HepG2 (cell line): ENCODE data around the gene OR6B1. TPM values are rescaled to one million over a fixed set of nuclear protein-coding genes. Genes with fewer than 3 reads are reported as not detected.

Experiments used
- ATAC-seq: fragments of 200-7000 bp; cut with Tn5 transposase; 3 replicates; pipeline ENCODE4 v1.9.1; 2020; ENCODE audit warnings: mild to moderate bottlenecking, moderate library complexity
- BruUV-seq: library from RNA; stranded (reverse); fragments of 400-500 nt; replicated peaks from 2 replicates; lab custom pipeline; 2021; lab: Mats Ljungman, UMichigan
- CTCF ChIA-PET: fragments of 300-600 bp; formaldehyde crosslinking; extraction: SDS; loops from one replicate; lab custom pipeline; 2021; ENCODE audit warnings: low total read pairs, inconsistent platforms, low intra/inter-chr PET ratio; lab: Yijun Ruan, JAX
- POLR2A ChIA-PET: fragments of 350-600 bp; sonication (Branson Sonifier 250); formaldehyde crosslinking; loops from one replicate; lab custom pipeline; 2020; ENCODE audit warnings: antibody characterized with exemption, inconsistent platforms; lab: Yijun Ruan, JAX
- DNase-seq: peaks from one replicate; pipeline ENCODE4 v3.0.0-alpha.2; 2015; ENCODE audit warnings: low spot score
- FAIRE-seq: peaks from 3 replicates; lab custom pipeline; 2011; peaks lifted over from hg19 to GRCh38; lab: Jason Lieb, UNC
- H2AFZ ChIP-seq: one replicate; pipeline ENCODE4 v1.6.1; 2011; ENCODE audit warnings: low read length, inconsistent platforms
- H3K27ac ChIP-seq: fragments of 300-600 bp; 3 replicates; pipeline ENCODE4 v1.8.0; 2011; ENCODE audit warnings: mixed run types, mild to moderate bottlenecking, mixed read lengths, low read length, inconsistent platforms; ENCODE audit not compliant: insufficient read depth; ENCODE audit errors: extremely low read length
- H3K27me3 ChIP-seq, 2 experiments: fragments of 200-600 bp in 1 of 2; 2 replicates in 1 of 2; 3 replicates in 1 of 2; pipeline versions ENCODE4 v1.6.0 to v1.8.0; 2011; ENCODE audit warnings: low read length in 2 of 2, mild to moderate bottlenecking in 2 of 2, moderate library complexity in 2 of 2, inconsistent platforms in 1 of 2; ENCODE audit not compliant: insufficient read depth in 2 of 2, control insufficient read depth in 1 of 2
- H3K36me3 ChIP-seq, 2 experiments: fragments of 200-600 bp in 1 of 2; replicated peaks in 1 of 2; 2 replicates in 1 of 2; 3 replicates in 1 of 2; pipeline versions ENCODE4 v1.5.1 to v1.8.0; 2011; ENCODE audit warnings: low read length in 2 of 2, inconsistent platforms in 1 of 2; ENCODE audit not compliant: insufficient read depth in 2 of 2, control insufficient read depth in 1 of 2
- H3K4me1 ChIP-seq: 2 replicates; pipeline ENCODE4 v1.5.1; 2012; ENCODE audit warnings: low read length, inconsistent platforms; ENCODE audit not compliant: insufficient read depth
- H3K4me2 ChIP-seq: 2 replicates; pipeline ENCODE4 v1.6.0; 2011; ENCODE audit warnings: low read depth, low read length, inconsistent platforms
- H3K4me3 ChIP-seq, 3 experiments: fragments of 200-600 bp in 1 of 3; sonication (generic), shearing (Covaris generic) in 1 of 3; replicated peaks in 1 of 3; 2 replicates each; pipeline ENCODE4 v1.5.1; 2011 to 2016; ENCODE audit warnings: low read length in 3 of 3, inconsistent platforms in 2 of 3, low read depth in 2 of 3, mild to moderate bottlenecking in 2 of 3, control low read depth in 1 of 3, mixed read lengths in 1 of 3; ENCODE audit not compliant: insufficient read depth in 1 of 3
- H3K79me2 ChIP-seq: one replicate; pipeline ENCODE4 v1.6.1; 2011; ENCODE audit warnings: low read length, inconsistent platforms; ENCODE audit not compliant: insufficient read depth
- H3K9ac ChIP-seq: 2 replicates; pipeline ENCODE4 v1.6.0; 2011; ENCODE audit warnings: mild to moderate bottlenecking, low read depth, low read length, inconsistent platforms; ENCODE audit not compliant: insufficient read depth
- H3K9me3 ChIP-seq: 2 replicates; pipeline ENCODE4 v1.5.1; 2012; ENCODE audit warnings: mild to moderate bottlenecking, low read length
- H4K20me1 ChIP-seq: 2 replicates; pipeline ENCODE4 v1.6.0; 2011; ENCODE audit warnings: inconsistent platforms, mild to moderate bottlenecking, low read length, moderate library complexity; ENCODE audit not compliant: insufficient read depth
- ARID2 ChIP-seq: sonication (generic); formaldehyde crosslinking; IDR thresholded peaks from 2 replicates; pipeline ENCODE4 v1.8.1; 2022; ENCODE audit warnings: mild to moderate bottlenecking, missing genetic modification reagents, borderline replicate concordance
- CEBPZ ChIP-seq: IDR thresholded peaks from 2 replicates; pipeline ENCODE4 v1.6.1; 2012; ENCODE audit warnings: low read length, improper control_type of control experiment
- MYPOP ChIP-seq: sonication (generic); formaldehyde crosslinking; IDR thresholded peaks from 2 replicates; pipeline ENCODE4 v1.8.1; 2023; ENCODE audit warnings: mild to moderate bottlenecking, moderate library complexity, missing genetic modification reagents
- PHF5A ChIP-seq: IDR thresholded peaks from one replicate; pipeline ENCODE4 v1.6.1; 2018; ENCODE audit warnings: low read depth, missing genetic modification reagents; ENCODE audit not compliant: unreplicated experiment
- RFX5 ChIP-seq: IDR thresholded peaks from 2 replicates; pipeline ENCODE4 v1.6.1; 2011; ENCODE audit warnings: low read depth, low read length, improper control_type of control experiment
- SIN3A ChIP-seq: IDR thresholded peaks from 2 replicates; pipeline ENCODE4 v1.6.1; 2011; ENCODE audit warnings: low read depth, mild to moderate bottlenecking, control low read depth, low read length, borderline replicate concordance
- ZFP36L2 ChIP-seq: sonication (generic); formaldehyde crosslinking; IDR thresholded peaks from 2 replicates; pipeline ENCODE4 v1.4.0; 2020; ENCODE audit warnings: missing genetic modification reagents
- ZNF275 ChIP-seq: sonication (generic); formaldehyde crosslinking; IDR thresholded peaks from 2 replicates; pipeline ENCODE4 v1.8.0; 2022; ENCODE audit warnings: missing genetic modification reagents, mild to moderate bottlenecking, inconsistent platforms, borderline replicate concordance
- ZNF335 ChIP-seq: sonication (generic); formaldehyde crosslinking; IDR thresholded peaks from 2 replicates; pipeline ENCODE4 v1.4.0; 2020; ENCODE audit warnings: missing genetic modification reagents
- ZNF878 ChIP-seq: sonication (generic); formaldehyde crosslinking; IDR thresholded peaks from 2 replicates; pipeline ENCODE4 v1.8.1; 2023; ENCODE audit warnings: mild to moderate bottlenecking, missing genetic modification reagents, moderate library complexity
- WGBS: methylation state at CpG from one replicate; pipeline ENCODE4 v1.1.6; 2017; ENCODE audit warnings: low lambda C conversion rate; 5-methylcytosine and 5-hydroxymethylcytosine counted together
- in situ Hi-C: cut with HindIII; loops from 2 replicates; pipeline ENCODE4 v1.10.0; 2017; ENCODE audit warnings: low pct_unique_long_range_greater_than_20kb; ENCODE audit not compliant: extremely low pct_ligation_motif_present
- intact Hi-C: fragments of 100-400 bp; cut with micrococcal nuclease; formaldehyde crosslinking; loops from one replicate; pipeline ENCODE4 v1.10.0; 2022; ENCODE audit not compliant: unreplicated experiment
- polyA plus RNA-seq, 8 experiments: library from polyadenylated mRNA; depleted of rRNA in 3 of 8; stranded (reverse) in 7 of 8; unstranded in 1 of 8; fragments of >200 nt; fragmentation: Illumina TruSeq in 4 of 8; extraction: Trizol in 4 of 8; gene quantifications; 2 replicates each; pipeline versions ENCODE4 v1.2.1 to v1.2.3, GENCODE V29; 2011 to 2016; ENCODE audit warnings: low read depth in 4 of 8, missing spikeins in 1 of 8, mixed read lengths in 1 of 8; ENCODE audit not compliant: insufficient read depth in 1 of 8
- total RNA-seq, 5 experiments: library from RNA; depleted of rRNA; stranded (reverse); fragments of >200 nt; fragmentation: Illumina TruSeq; extraction: Trizol; gene quantifications; 2 replicates each; pipeline ENCODE4 v1.2.3, GENCODE V29; 2016; ENCODE audit warnings: low read depth in 1 of 5

OR6B1 gene
- total and polyA plus RNA-seq, 2 of the 13 experiments (the other 11 are each of a cell fraction or from before 2014, with no cell fraction given) = 0.18 TPM; not detected in 1

GRCh38 chr7:144026203-144026883 lies 26.2 kb downstream of the OR6B1 start:
- 36% methylated on average over 4 of the region's 4 CpGs for WGBS
- H3K36me3 ChIP-seq = no peaks in the 10 kb centered on the region
- no peak overlapping the region for H3K27ac ChIP-seq
- in situ Hi-C loops (no loop called here), intact Hi-C loops (no loop called here)
- BruUV-seq = no TSS peak
- H3K79me2 ChIP-seq = no peaks in the 10 kb centered on the region
- no peak overlapping the region for H3K4me2 ChIP-seq
- H3K4me3 ChIP-seq = no peak overlapping the region
- no peak overlapping the region for H3K9ac ChIP-seq
- ChIA-PET POLR2A (no interaction called here), CTCF (interaction anchor here (1.1 kb wide), 1 partner anchor 125 kb away, joined by 4 read pairs; the partner anchor contains the start of gene TCAF1)
- no peaks in the 10 kb centered on the region for H4K20me1 ChIP-seq
- no peaks in the 10 kb centered on the region for H3K9me3 ChIP-seq
- DNase-seq = no peak
- H3K27me3 ChIP-seq = no peaks in the 10 kb centered on the region
- ATAC-seq = no peak
- no peaks in the 10 kb centered on the region for H3K4me1 ChIP-seq
- TF ChIP-seq ZNF878 (CRISPR knock-in tag) (no peak), ZNF275 (CRISPR knock-in tag) (no peak), RFX5 (no peak), SIN3A (no peak), ARID2 (CRISPR knock-in tag) (no peak), ZFP36L2 (CRISPR knock-in tag) (no peak), ZNF335 (CRISPR knock-in tag) (no peak), PHF5A (CRISPR knock-in tag) (no peak), CEBPZ (no peak), MYPOP (no peak)
- H2AFZ ChIP-seq = no peak overlapping the region
- no peak for FAIRE-seq
